Heart right ventricle (tissue), 16 donors: Measurements from ENCODE around the gene SLC9C2. TPM values are rescaled to one million over a fixed set of nuclear protein-coding genes. Genes with fewer than 3 reads are reported as not detected.

Source experiments
- ATAC-seq, 8 donors: fragments of 200-7000 bp; cut with Tn5 transposase; one replicate each; pipeline ENCODE4 v1.9.1; 2020; ENCODE audit warnings: mild to moderate bottlenecking in 8 of 8, moderate library complexity in 8 of 8, moderate number of reproducible peaks in 1 of 8
- DNase-seq, 2 donors: peaks; one replicate each; pipeline ENCODE4 v3.0.0-alpha.2; 2020
- H3K27ac ChIP-seq, 10 donors: fragments of 200-600 bp; sonication (generic) in 2 of 10; one replicate each; pipeline versions ENCODE4 v1.5.0 to v1.8.0; 2020 to 2022; ENCODE audit warnings: mild to moderate bottlenecking in 3 of 10
- H3K27me3 ChIP-seq, 7 donors: fragments of 200-600 bp; one replicate each; pipeline ENCODE4 v1.8.0; 2021 to 2022; ENCODE audit warnings: mild to moderate bottlenecking in 2 of 7
- H3K36me3 ChIP-seq, 9 donors: fragments of 200-600 bp; sonication (generic) in 1 of 9; one replicate each; pipeline versions ENCODE4 v1.5.0 to v1.8.0; 2020 to 2022; ENCODE audit warnings: mild to moderate bottlenecking in 2 of 9
- H3K4me1 ChIP-seq, 9 donors: fragments of 200-600 bp; sonication (generic) in 1 of 9; one replicate each; pipeline versions ENCODE4 v1.5.0 to v1.8.0; 2020 to 2022; ENCODE audit warnings: mild to moderate bottlenecking in 4 of 9
- H3K4me3 ChIP-seq, 10 donors: fragments of 200-600 bp; sonication (generic) in 2 of 10; one replicate each; pipeline versions ENCODE4 v1.5.0 to v1.8.0; 2020 to 2022; ENCODE audit warnings: mild to moderate bottlenecking in 7 of 10, moderate library complexity in 2 of 10
- H3K9me3 ChIP-seq, 11 donors: fragments of 200-600 bp in 10 of 11; sonication (generic) in 2 of 11; one replicate each; pipeline versions ENCODE4 v1.5.0 to v1.8.0; 2013 to 2022; ENCODE audit warnings: mild to moderate bottlenecking in 2 of 11, control low read depth in 1 of 11, moderate library complexity in 1 of 11
- CTCF ChIP-seq, 9 donors: fragments of 200-600 bp; sonication (generic) in 2 of 9; IDR thresholded peaks; one replicate each; pipeline versions ENCODE4 v1.5.0 to v1.8.0; 2021 to 2022; ENCODE audit warnings: antibody characterized with exemption in 9 of 9, mild to moderate bottlenecking in 5 of 9, moderate library complexity in 1 of 9
- WGBS, 2 donors: extraction: QIAGEN DNeasy Blood & Tissue Kit; methylation state at CpG; one replicate each; pipeline ENCODE4 v1.1.7; 2013; ENCODE audit warnings: inconsistent platforms in 1 of 2; 5-methylcytosine and 5-hydroxymethylcytosine counted together
- intact Hi-C, 10 donors: fragments of 100-400 bp; cut with DNase I; formaldehyde crosslinking; loops; one replicate each; pipeline versions ENCODE4 v1.11.1 to v1.14.2; 2022
- polyA plus RNA-seq, 2 donors: library from polyadenylated mRNA; stranded (reverse); fragments of 200-250 nt; gene quantifications; one replicate each; pipeline ENCODE4 v1.2.3, GENCODE V29; 2013
- total RNA-seq, 10 donors: library from RNA; stranded (reverse); fragmentation: NEBNext Ultra II Directional in 3 of 10; extraction: Animal tissue kit (Norgen Biotek cat#: 25700) in 3 of 10; gene quantifications; one replicate each; pipeline versions ENCODE4 v1.2.1 to v1.2.4, GENCODE V29; 2021 to 2023
- donor health status: Arrhythmogenic right ventricular cardiomyopathy.
- donor health status: ischemic (EF 13 %, LVEDD 7.1; RV severe dilation, severe dysfunction).
- donor health status: healthy with polysubstance abuse.
- donor health status: DM: no; HTN: yes; CAD: no.
- donor health status: DM: no; HTN: no; CAD: no.
- donor health status: ischemic (EF 25% LVEDD 6.9; RV normal size, moderate dysfunction).
- donor health status: ischemic (EF 25% LVEDD 5.7; RV mildly dilated, moderate dysfunction).
- donor health status: healthy.
- donor health status: DM: yes; HTN: yes; CAD: no.
- donor health status: Ischemic cardiomyopathy.
- donor health status: ischemic (EF 35%, LVEDD 5.7; RV mildly dilated, moderate dysfunction).
- donor health status: nonischemic (EF 11% LVEDD 7.7; RV severe dilation, severe dysfunction).
- donor health status: DM: yes; HTN: yes; CAD: no.
- donor health status: PGD.
- donor health status: ischemic (EF 29% LVEDD 5.4; RV normal size, mild dysfunction).
- donor health status: nonischemic (EF 23%, LVEDD 6.1; RV moderate dilation, normal function).

Gene SLC9C2
- total and polyA plus RNA-seq, 12 donors = 0.04 to 2.0 (median 0.43) TPM; not detected in 7

- H3K36me3 ChIP-seq = no peaks in the 10 kb centered on the region
- ATAC-seq (no peak), DNase-seq (no peak)
- no peak overlapping the region for H3K4me3 ChIP-seq
- no peak overlapping the region for H3K27ac ChIP-seq
- intact Hi-C loops = no loop called here
- H3K4me1 ChIP-seq = no peaks in the 10 kb centered on the region
- H3K9me3 ChIP-seq = no peaks in the 10 kb centered on the region
- WGBS, 2 donors = 81 to 86% methylated on average over 6 of the region's 6 CpGs
- TF ChIP-seq CTCF (IDR thresholded peaks at IDR 0.05) = no peak
- H3K27me3 ChIP-seq = no peaks in the 10 kb centered on the region
Observed at GRCh38 chr1:173506437-173506836, 96.4 kb downstream of the SLC9C2 start.

DNA sequence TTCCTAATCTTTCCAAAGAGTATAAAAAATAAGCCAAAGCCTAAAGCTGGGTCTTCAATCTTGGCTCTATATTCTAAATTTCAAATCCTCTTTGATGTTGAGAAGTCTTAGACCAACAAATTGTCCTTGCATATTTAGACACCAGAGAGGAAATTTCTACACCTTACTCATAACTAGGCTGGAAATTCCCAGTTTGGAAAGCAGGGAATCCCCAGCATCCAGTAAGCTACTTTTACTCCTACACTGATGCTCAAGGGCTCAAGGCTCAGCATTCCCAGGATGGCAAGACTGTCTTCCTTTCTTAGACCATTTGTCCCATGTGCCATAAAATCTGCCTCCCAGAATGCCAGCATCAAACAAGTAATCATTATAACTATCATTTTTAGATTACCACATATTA, 97.5 kb downstream of the SLC9C2 start:
- intact Hi-C loops = no loop called here
- no peak for TF ChIP-seq CTCF (IDR thresholded peaks at IDR 0.05)
- no peak for DNase-seq
- Histone ChIP-seq H3K27ac (no peak overlapping the region), H3K9me3 (no peaks in the 10 kb centered on the region), H3K36me3 (no peaks in the 10 kb centered on the region), H3K27me3 (no peaks in the 10 kb centered on the region), H3K4me3 (no peak overlapping the region), H3K4me1 (no peaks in the 10 kb centered on the region)
- ATAC-seq = no peak

- H3K4me1 ChIP-seq = no peaks in the 10 kb centered on the region
- intact Hi-C loops = no loop called here
- no peaks in the 10 kb centered on the region for H3K9me3 ChIP-seq
- no peaks in the 10 kb centered on the region for H3K27me3 ChIP-seq
- H3K4me3 ChIP-seq = no peak overlapping the region
- H3K36me3 ChIP-seq = no peaks in the 10 kb centered on the region
- no peak for DNase-seq
- TF ChIP-seq CTCF (IDR thresholded peaks at IDR 0.05) = no peak
- H3K27ac ChIP-seq = no peak overlapping the region
- no peak for ATAC-seq
- 84 to 88% methylated on average over 4 of the region's 4 CpGs for WGBS, 2 donors
Observed at GRCh38 chr1:173504268-173504667, 98.6 kb downstream of the SLC9C2 start.

DNA sequence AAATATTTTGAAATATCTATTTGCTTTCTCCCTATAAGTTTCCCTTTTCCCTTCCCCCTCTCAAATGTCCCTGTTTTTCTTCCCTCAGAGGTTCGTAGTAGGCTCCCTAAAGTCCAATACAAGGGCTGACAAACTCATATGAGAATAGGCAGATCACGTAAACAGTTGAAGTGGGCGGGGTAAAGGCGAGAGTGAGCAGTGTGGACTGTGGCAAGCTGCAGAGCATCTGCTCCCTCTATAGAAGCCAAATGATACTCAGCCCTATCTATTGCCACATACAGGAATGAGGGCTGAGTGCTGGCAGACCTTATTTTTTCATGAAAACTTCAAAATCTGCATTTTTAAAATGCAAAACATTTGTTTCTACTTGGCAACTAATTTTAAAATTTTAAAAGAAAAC, 99.5 kb downstream of the SLC9C2 start:
- Histone ChIP-seq H3K27me3 (no peaks in the 10 kb centered on the region), H3K9me3 (no peaks in the 10 kb centered on the region), H3K4me3 (no peak overlapping the region), H3K4me1 (no peaks in the 10 kb centered on the region), H3K36me3 (no peaks in the 10 kb centered on the region), H3K27ac (no peak overlapping the region)
- WGBS, 2 donors = 42 to 45% methylated on average over 4 of the region's 4 CpGs
- DNase-seq = no peak
- intact Hi-C loops = no loop called here
- TF ChIP-seq CTCF (IDR thresholded peaks at IDR 0.05) = no peak
- peak in 2 of 8 donors; percentile 25 to 56 for ATAC-seq

- H3K27me3 ChIP-seq = no peaks in the 10 kb centered on the region
- no peaks in the 10 kb centered on the region for H3K36me3 ChIP-seq
- 86 to 87% methylated on average over 1 of the region's 1 CpG for WGBS, 2 donors
- intact Hi-C loops = no loop called here
- no peak for DNase-seq
- H3K9me3 ChIP-seq = no peaks in the 10 kb centered on the region
- H3K4me1 ChIP-seq = no peaks in the 10 kb centered on the region
- TF ChIP-seq CTCF (IDR thresholded peaks at IDR 0.05) = no peak
- no peak overlapping the region for H3K27ac ChIP-seq
- H3K4me3 ChIP-seq = no peak overlapping the region
- no peak for ATAC-seq
Observed at GRCh38 chr1:173502104-173502503, 100.8 kb downstream of the SLC9C2 start.
